Measurements from ENCODE around the gene HCFC1R1. TPM values are rescaled to one million over a fixed set of nuclear protein-coding genes. Genes with fewer than 3 reads are reported as not detected.
"Not testable (repeated sequence)": the region's sequence is repeated elsewhere in the genome, so short reads cannot be mapped to it uniquely, and the experiment has no call there.

Gene HCFC1R1
- polyA plus RNA-seq, 3 donors from 2014 or later: 17.2 to 37.3 (median 21.5) TPM

DNA sequence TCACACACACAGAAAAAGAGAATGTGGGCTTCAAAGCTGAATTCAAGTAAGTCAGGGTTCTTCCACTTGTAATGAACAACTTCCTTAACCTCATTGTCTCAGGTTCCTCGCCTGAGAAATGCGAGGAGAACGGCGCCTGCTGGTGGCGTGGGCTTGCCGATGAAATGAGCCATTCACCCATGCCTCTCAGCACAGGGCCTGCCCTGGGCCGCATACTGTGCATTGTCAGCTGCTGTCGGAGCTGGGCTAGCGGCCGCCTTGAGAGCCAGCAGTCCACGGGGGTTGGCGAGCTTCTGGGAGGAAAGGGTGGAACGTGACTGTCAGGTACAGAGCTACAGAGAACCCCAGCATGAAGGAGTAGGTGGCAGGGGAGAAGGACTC is 29.6 kb upstream of the HCFC1R1 start:
- peaks cover 6 to 22% (median 7%) of the 10 kb centered on the region in 3 donors for H3K36me3 Mint-ChIP-seq
- not testable (repeated sequence) for DNase-seq; H3K4me3 Mint-ChIP-seq; H3K9me3 Mint-ChIP-seq; H3K27me3 Mint-ChIP-seq (ENCODE audit: low read depth in 3 of 3)
- peak overlapping the region in 1 of 6 donors; percentile 66 for H3K27ac Mint-ChIP-seq
- H3K4me1 Mint-ChIP-seq: peaks cover 59 to 66% of the 10 kb centered on the region in 2 donors

DNA sequence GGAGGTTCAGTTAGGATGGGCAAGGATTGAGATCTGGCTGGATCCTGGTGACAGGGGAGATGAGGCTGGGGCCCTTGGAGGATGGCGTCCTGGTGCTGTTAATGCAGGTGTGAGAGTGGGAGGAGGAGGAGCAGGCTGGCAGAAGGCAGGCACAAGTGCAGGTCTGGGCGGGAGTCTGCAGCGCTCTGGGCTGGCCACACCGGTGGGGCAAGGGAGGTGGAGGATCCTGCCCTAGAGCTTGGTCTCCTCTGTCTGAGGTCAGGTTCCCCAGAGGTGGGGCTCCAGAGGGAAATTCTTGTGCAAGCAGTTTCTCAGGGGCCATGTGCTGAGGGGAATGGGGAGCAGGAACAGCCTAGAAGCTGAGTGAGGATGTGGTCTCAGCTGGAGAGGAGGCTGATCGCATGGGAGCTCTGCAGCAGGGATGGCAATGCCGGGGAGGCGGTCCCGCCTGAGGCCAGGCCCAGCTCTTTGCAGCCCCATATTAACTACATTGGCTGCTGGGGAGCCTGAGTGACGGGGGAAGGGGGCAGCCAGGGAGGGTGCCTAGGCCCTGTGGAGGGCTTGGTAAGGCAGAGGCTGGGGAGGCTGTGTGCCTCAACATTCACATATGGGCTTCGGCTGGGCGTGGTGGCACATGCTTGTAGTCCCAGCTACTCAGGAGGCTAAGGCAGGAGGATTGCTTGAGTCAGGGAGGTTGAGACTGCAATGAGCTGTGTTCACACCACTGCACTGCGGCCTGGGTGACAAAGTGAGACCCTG is 29.0 kb upstream of the HCFC1R1 start:
- Mint-ChIP-seq H3K27me3 (ENCODE audit: low read depth in 3 of 3) (peaks cover 5 to 13% (median 8%) of the 10 kb centered on the region in 3 donors), H3K36me3 (peaks cover 6 to 22% (median 7%) of the 10 kb centered on the region in 3 donors), H3K4me1 (peaks cover 62 to 66% of the 10 kb centered on the region in 2 donors), H3K27ac (peak overlapping the region in 4 of 6 donors; percentile 33 to 77 (median 54))
- H3K9me3 Mint-ChIP-seq, H3K4me3 Mint-ChIP-seq, DNase-seq: not testable (repeated sequence)

DNA sequence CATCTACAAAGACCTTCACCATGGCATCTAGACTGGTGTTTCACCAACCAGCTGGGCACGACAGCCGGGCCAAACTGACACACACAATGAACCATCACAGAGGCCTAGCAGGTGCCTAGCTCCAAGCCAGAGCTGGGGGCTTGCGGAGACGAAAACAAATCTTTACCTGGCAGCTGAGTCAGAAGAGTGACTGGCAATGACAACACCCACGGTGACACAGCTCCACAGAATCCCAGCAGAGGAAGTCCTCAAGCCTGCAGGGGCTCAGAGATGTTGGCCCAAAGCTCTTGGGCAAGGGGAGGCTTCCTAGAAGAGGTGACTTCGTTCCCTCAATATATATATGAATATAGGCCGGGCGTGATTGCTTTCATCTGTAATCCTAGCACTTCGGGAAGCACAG is 27.8 kb upstream of the HCFC1R1 start:
- Mint-ChIP-seq H3K4me3 (no peak overlapping the region), H3K27me3 (ENCODE audit: low read depth in 3 of 3) (peaks cover 6 to 12% (median 8%) of the 10 kb centered on the region in 3 donors), H3K36me3 (peaks cover 6 to 19% (median 7%) of the 10 kb centered on the region in 3 donors), H3K4me1 (peaks cover 54 to 57% of the 10 kb centered on the region in 2 donors), H3K9me3 (no peaks in the 10 kb centered on the region), H3K27ac (peak overlapping the region in 2 of 6 donors; percentile 5 to 66)
- no peak for DNase-seq

DNA sequence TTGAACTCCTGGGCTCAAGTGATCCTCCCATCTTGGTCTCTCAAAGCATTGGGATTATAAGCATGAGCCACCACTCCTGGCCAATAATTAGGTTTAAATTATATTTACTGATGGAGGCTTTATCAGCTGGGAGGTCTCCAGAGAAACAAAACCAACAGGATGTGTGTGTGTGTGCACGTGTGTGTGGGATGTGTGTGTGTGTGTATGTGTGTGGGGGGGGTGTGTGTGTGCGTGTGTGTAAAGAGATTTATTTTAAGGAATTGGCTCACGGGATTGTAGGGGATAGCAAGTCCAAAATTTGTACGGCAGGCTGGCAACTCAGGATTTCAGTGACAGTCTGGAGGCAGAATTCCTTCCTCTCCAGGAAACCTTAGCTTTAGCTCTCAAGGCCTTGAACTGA is 27.3 kb upstream of the HCFC1R1 start:
- DNase-seq: no peak
- peaks cover 54% of the 10 kb centered on the region in 2 donors for H3K4me1 Mint-ChIP-seq
- peaks cover 6 to 19% (median 7%) of the 10 kb centered on the region in 3 donors for H3K36me3 Mint-ChIP-seq
- H3K4me3 Mint-ChIP-seq: no peak overlapping the region
- H3K27me3 Mint-ChIP-seq (ENCODE audit: low read depth in 3 of 3): peaks cover 6 to 12% (median 8%) of the 10 kb centered on the region in 3 donors
- no peaks in the 10 kb centered on the region for H3K9me3 Mint-ChIP-seq
- H3K27ac Mint-ChIP-seq: peak overlapping the region in 3 of 6 donors; percentile 6 to 66 (median 27)

DNA sequence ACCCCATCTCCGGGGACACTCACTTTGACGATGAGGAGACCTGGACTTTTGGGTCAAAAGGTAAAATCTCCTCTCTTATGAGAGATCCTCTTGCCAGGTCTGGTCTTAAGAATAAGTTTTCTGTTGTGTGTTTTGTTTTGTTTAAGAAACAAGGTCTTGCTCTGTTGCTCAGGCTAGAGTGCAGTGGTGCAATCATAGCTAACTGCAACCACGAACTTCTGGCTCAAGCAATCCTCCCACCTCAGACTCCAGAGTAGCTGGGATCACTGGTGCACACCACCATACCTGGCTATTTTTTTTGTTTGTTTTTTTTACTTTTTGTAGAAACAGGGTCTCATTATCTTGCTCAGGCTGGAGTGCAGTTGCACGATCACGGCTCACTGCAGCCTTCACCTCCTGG is 26.7 kb upstream of the HCFC1R1 start:
- Mint-ChIP-seq H3K36me3 (peaks cover 6 to 17% (median 7%) of the 10 kb centered on the region in 3 donors), H3K9me3 (no peaks in the 10 kb centered on the region), H3K4me3 (no peak overlapping the region), H3K4me1 (peaks cover 49% of the 10 kb centered on the region in 2 donors), H3K27me3 (ENCODE audit: low read depth in 3 of 3) (peaks cover 7 to 12% (median 9%) of the 10 kb centered on the region in 3 donors), H3K27ac (no peak overlapping the region)
- no peak for DNase-seq

DNA sequence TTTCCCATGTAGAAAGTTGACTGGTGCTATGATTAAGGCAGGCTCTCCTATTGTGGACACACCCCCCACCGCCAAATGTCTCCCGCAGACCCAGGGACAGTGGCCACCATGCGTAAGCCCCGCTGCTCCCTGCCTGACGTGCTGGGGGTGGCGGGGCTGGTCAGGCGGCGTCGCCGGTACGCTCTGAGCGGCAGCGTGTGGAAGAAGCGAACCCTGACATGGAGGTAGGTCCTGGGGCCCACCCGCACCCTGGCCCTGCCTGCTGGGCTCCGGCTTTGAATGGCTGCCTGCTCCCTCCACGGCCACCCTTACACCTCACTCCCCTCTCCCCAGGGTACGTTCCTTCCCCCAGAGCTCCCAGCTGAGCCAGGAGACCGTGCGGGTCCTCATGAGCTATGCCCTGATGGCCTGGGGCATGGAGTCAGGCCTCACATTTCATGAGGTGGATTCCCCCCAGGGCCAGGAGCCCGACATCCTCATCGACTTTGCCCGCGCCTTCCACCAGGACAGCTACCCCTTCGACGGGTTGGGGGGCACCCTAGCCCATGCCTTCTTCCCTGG is 26.3 kb upstream of the HCFC1R1 start:
- Mint-ChIP-seq H3K4me3 (no peak overlapping the region), H3K36me3 (peaks cover 4 to 12% (median 6%) of the 10 kb centered on the region in 3 donors), H3K27me3 (ENCODE audit: low read depth in 3 of 3) (peaks cover 11 to 16% (median 14%) of the 10 kb centered on the region in 3 donors), H3K4me1 (peaks cover 49% of the 10 kb centered on the region in 2 donors), H3K9me3 (no peaks in the 10 kb centered on the region), H3K27ac (no peak overlapping the region)
- DNase-seq: no peak

DNA sequence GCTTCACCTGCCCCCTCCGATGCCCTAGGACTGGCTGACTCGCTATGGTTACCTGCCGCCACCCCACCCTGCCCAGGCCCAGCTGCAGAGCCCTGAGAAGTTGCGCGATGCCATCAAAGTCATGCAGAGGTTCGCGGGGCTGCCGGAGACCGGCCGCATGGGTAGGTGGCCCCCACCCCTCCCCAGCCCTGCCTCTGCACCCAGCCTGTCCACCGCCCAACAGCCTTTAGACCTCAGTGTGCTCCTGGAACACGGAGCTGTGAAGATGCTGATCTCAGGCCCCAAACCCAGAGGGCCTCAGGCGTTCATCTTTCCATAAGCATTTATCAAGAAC is 23.6 kb upstream of the HCFC1R1 start:
- Mint-ChIP-seq H3K4me3 (peak overlapping the region in 3 of 5 donors; percentile 20 to 63 (median 55)), H3K4me1 (peaks cover 37 to 39% of the 10 kb centered on the region in 2 donors), H3K27ac (no peak overlapping the region), H3K9me3 (no peaks in the 10 kb centered on the region), H3K27me3 (ENCODE audit: low read depth in 3 of 3) (peaks cover 22 to 29% (median 27%) of the 10 kb centered on the region in 3 donors), H3K36me3 (peaks cover 0 to 4% (median 0%) of the 10 kb centered on the region in 3 donors)
- no peak for DNase-seq

DNA sequence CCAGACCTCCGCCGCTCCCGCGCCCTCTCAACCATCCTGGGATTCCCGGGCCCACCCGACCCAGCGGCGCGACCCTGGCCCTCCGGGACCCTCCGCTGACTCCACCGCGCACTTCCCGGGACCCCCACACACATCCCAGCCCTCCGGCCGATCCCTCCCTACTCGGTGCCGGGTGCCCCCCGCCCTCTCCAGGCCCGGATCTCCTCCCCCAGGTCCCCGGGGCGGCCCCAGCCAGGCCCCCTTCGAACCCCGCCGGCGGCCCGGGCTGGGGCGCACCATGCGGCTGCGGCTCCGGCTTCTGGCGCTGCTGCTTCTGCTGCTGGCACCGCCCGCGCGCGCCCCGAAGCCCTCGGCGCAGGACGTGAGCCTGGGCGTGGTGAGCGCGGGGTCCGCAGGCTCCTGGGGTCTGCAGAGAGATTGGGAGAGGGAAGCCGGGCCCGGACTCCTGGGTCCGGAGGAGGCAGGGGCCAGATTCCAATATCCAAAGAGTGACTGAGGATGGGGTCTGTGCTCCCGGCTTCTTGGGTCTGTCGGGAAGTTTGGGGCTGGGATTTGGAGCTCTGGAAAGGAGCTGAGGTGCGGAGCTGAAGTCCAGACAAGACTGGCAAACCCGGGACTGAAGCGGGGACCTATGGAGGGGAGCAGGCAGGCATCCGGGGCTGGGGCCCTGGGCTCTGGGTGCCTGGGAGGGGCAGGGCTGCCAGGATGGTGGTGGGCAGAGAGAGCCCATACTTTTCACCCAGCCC is 23.1 kb upstream of the HCFC1R1 start:
- Mint-ChIP-seq H3K27me3 (ENCODE audit: low read depth in 3 of 3) (peaks cover 22 to 29% (median 29%) of the 10 kb centered on the region in 3 donors), H3K9me3 (no peaks in the 10 kb centered on the region), H3K36me3 (no peaks in the 10 kb centered on the region), H3K4me3 (peak overlapping the region in 4 of 5 donors; percentile 18 to 54 (median 41)), H3K4me1 (peaks cover 32 to 35% of the 10 kb centered on the region in 2 donors), H3K27ac (no peak overlapping the region)
- no peak for DNase-seq

DNA sequence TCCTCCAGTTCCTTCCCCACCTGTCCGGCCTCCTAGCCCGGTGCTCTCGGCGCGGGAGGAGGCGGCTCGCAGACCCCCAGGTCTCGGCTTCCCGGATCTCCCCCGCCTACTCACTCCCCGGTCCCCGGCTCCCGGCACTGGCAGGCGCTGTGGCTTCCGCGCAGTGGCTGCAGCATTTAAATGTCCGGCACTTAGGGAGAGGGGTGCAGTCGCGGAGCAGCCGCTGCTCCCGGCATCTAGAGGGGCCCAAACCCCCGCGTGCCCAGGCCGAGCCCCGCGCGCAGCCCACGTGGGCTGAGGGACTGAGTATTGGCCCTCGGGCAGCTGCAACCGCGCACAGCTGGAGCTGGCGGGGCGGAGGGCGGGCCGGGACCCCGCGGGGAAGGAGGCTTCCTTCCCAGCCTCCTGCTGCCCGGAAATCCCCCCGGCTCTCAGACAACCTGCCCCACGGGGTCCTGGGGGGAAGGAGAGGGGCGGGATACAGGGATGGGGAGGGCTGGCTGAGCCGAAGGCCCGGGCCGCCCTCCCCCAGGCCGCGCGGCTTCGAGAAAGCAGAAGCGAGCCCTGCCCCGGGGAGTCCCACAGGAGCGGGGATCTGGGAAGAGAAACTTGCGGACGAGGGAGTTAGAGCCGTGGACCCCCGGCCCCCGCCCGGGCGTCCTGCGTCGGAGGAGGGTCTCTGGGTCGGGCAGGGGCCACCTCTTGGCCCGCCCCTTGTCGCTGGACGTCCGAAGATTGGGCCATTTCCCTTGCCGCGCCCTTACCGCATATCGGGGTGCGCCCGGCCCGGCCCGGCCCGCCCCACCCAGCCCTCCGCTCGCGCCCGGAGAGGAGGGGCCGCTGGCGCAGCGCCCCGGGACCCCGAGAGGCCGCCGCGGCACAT is 22.3 kb upstream of the HCFC1R1 start, which contains the start of gene MMP25:
MMP25 (plus strand) TSS at position 804 of the 883 bp plus-strand sequence. CDS start 357 bp downstream, outside the sequence.
- Mint-ChIP-seq H3K4me3 (peak within 1 kb of the TSS; percentile 62 to 80 (median 76)), H3K36me3 (no peaks in the 10 kb centered on the region), H3K27ac (no peak within 1 kb of the TSS), H3K27me3 (ENCODE audit: low read depth in 3 of 3) (peaks cover 22 to 32% (median 29%) of the 10 kb centered on the region in 3 donors), H3K4me1 (peaks cover 26 to 30% of the 10 kb centered on the region in 2 donors), H3K9me3 (no peaks in the 10 kb centered on the region)
- DNase-seq: no peak

DNA sequence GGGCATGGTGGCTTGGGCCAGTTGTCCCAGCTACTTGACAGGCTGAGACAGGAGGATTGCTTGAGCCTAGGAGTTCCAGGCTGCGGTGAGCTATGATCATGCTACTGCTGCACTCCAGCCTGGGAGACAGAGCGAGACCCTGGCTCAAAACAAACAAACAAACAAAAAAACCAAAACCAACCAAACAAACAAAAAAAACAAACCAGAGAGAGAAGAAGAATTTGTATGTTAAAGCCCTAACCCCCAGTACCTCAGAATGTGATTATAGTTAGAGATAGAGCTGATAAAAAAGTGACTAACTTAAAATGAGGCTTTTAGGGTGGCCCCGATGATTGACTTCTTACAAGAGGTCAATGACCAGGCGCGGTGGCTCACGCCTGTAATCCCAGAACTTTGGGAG is 21.0 kb upstream of the HCFC1R1 start:
- no peaks in the 10 kb centered on the region for H3K36me3 Mint-ChIP-seq
- H3K4me3 Mint-ChIP-seq: peak overlapping the region; percentile 62 to 80 (median 76)
- peaks cover 25 to 30% (median 29%) of the 10 kb centered on the region in 3 donors for H3K27me3 Mint-ChIP-seq (ENCODE audit: low read depth in 3 of 3)
- no peaks in the 10 kb centered on the region for H3K9me3 Mint-ChIP-seq
- H3K27ac Mint-ChIP-seq: no peak overlapping the region
- DNase-seq: no peak
- peaks cover 19 to 23% of the 10 kb centered on the region in 2 donors for H3K4me1 Mint-ChIP-seq

DNA sequence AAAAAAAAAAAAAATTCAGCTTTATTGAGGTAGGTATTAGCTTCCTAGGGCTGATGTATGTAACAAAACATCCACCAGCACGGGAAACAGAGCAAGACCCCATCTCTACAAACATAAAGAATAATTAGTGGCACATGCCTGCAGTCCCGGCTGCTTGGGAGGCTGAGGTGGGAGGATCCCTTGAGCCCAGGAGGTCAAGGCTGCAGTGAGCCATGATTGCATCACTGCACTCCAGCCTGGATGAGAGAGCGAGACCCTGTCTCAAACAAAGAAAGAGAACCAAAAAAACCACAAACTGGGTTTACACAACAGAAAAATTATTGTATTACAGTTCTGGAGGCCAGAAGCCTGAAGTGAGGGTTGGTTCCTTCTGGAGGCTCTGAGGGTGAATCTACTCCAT is 18.6 kb upstream of the HCFC1R1 start:
- H3K27ac Mint-ChIP-seq: no peak overlapping the region
- no peak overlapping the region for H3K4me3 Mint-ChIP-seq
- H3K36me3 Mint-ChIP-seq: no peaks in the 10 kb centered on the region
- H3K9me3 Mint-ChIP-seq: no peaks in the 10 kb centered on the region
- peaks cover 12 to 15% of the 10 kb centered on the region in 2 donors for H3K4me1 Mint-ChIP-seq
- no peak for DNase-seq
- H3K27me3 Mint-ChIP-seq (ENCODE audit: low read depth in 3 of 3): peaks cover 21 to 26% (median 22%) of the 10 kb centered on the region in 3 donors

DNA sequence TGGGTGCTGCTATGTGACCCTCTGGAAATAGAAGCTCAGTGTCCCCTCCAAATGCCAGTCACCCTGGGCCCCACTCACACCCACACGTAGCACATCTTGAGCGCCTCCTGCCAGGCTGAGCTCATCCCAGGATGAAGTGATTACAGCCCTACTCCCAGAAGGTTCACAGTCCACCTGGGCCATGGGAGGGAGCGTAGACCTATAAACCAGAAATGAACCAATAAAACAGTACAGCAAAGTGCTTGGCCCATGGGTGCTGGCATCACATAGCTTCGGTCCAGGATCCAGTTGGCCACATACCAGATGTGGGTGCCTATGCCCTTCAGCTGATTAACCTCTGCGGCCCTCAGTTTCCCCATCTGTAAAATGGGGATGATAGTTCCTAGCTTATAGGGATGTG is 15.2 kb upstream of the HCFC1R1 start:
- H3K27ac Mint-ChIP-seq: no peak overlapping the region
- H3K9me3 Mint-ChIP-seq: no peaks in the 10 kb centered on the region
- H3K4me3 Mint-ChIP-seq: no peak overlapping the region
- DNase-seq: no peak
- H3K27me3 Mint-ChIP-seq (ENCODE audit: low read depth in 3 of 3): peaks cover 15 to 34% (median 21%) of the 10 kb centered on the region in 3 donors
- peaks cover 0 to 2% of the 10 kb centered on the region in 2 donors for H3K4me1 Mint-ChIP-seq
- H3K36me3 Mint-ChIP-seq: no peaks in the 10 kb centered on the region

DNA sequence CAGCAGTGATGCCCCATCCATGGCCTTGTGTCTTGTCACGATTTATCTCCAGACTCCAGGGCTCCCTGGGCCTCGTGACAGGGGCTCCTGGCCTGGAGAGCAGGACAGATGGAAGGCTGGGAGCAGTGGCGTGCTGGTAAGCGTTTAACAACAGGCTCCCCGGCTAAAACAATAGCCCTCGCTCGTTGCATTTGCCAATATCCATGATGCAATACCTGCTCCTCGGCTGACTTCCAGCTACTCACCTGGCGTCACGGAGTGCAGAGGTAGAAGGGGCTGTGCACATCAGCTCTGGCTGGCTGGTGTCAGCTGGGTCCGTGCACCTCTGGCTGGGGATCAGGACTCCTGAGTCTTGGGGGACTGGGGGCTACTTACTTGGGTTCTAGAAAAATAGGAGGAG is 14.5 kb upstream of the HCFC1R1 start:
- H3K27me3 Mint-ChIP-seq (ENCODE audit: low read depth in 3 of 3): peaks cover 16 to 32% (median 19%) of the 10 kb centered on the region in 3 donors
- H3K9me3 Mint-ChIP-seq: no peaks in the 10 kb centered on the region
- H3K36me3 Mint-ChIP-seq: no peaks in the 10 kb centered on the region
- peaks cover 0 to 2% of the 10 kb centered on the region in 2 donors for H3K4me1 Mint-ChIP-seq
- no peak for DNase-seq
- no peak overlapping the region for H3K4me3 Mint-ChIP-seq
- H3K27ac Mint-ChIP-seq: no peak overlapping the region

All from immature natural killer cell (primary cell).